Urinary bladder (tissue), 4 donors: ENCODE measurements around the gene HIP1. TPM values are rescaled to one million over a fixed set of nuclear protein-coding genes. Genes with fewer than 3 reads are reported as not detected.

Experiments
- DNase-seq: peaks from one replicate; pipeline ENCODE4 v3.0.0-alpha.2; 2015; ENCODE audit errors: extremely low spot score
- H3K27ac ChIP-seq: one replicate; pipeline ENCODE4 v1.5.1; 2013; ENCODE audit warnings: low read depth, mild to moderate bottlenecking, moderate library complexity
- H3K36me3 ChIP-seq: one replicate; pipeline ENCODE4 v1.6.1; 2013; ENCODE audit warnings: mild to moderate bottlenecking, moderate library complexity; ENCODE audit not compliant: insufficient read depth
- H3K4me1 ChIP-seq: one replicate; pipeline ENCODE4 v1.6.1; 2013; ENCODE audit warnings: mild to moderate bottlenecking, moderate library complexity; ENCODE audit not compliant: insufficient read depth
- H3K4me3 ChIP-seq: one replicate; pipeline ENCODE4 v1.5.1; 2013; ENCODE audit warnings: low read depth, low read length
- WGBS: extraction: QIAGEN DNeasy Blood & Tissue Kit; methylation state at CpG from one replicate; pipeline ENCODE4 v1.1.7; 2013; 5-methylcytosine and 5-hydroxymethylcytosine counted together
- polyA plus RNA-seq: library from polyadenylated mRNA; stranded (reverse); fragments of 200-250 nt; gene quantifications from one replicate; pipeline ENCODE4 v1.2.3, GENCODE V29; 2013
- total RNA-seq: library from RNA; depleted of rRNA; stranded (reverse); fragments of >200 nt; gene quantifications from one replicate; pipeline ENCODE4 v1.2.3, GENCODE V29; 2014
- donor health status: healthy with polysubstance abuse.
- donor health status: healthy.

HIP1 gene
- total and polyA plus RNA-seq, 2 donors = 15.0 to 17.7 TPM

GRCh38 chr7:75757860-75758259 is 19.1 kb upstream of the HIP1 start:
- WGBS = 95% methylated on average over 7 of the region's 7 CpGs
- H3K4me1 ChIP-seq = no peaks in the 10 kb centered on the region
- H3K27ac ChIP-seq = no peak overlapping the region
- H3K36me3 ChIP-seq = no peaks in the 10 kb centered on the region
- H3K4me3 ChIP-seq = no peak overlapping the region
- no peak for DNase-seq

- 61% methylated on average over 6 of the region's 6 CpGs for WGBS
- no peak overlapping the region for H3K27ac ChIP-seq
- no peaks in the 10 kb centered on the region for H3K4me1 ChIP-seq
- H3K4me3 ChIP-seq = no peak overlapping the region
- no peak for DNase-seq
- H3K36me3 ChIP-seq = no peaks in the 10 kb centered on the region
These were observed 18.4 kb upstream of the HIP1 start for GRCh38 chr7:75756991-75757676.

DNA sequence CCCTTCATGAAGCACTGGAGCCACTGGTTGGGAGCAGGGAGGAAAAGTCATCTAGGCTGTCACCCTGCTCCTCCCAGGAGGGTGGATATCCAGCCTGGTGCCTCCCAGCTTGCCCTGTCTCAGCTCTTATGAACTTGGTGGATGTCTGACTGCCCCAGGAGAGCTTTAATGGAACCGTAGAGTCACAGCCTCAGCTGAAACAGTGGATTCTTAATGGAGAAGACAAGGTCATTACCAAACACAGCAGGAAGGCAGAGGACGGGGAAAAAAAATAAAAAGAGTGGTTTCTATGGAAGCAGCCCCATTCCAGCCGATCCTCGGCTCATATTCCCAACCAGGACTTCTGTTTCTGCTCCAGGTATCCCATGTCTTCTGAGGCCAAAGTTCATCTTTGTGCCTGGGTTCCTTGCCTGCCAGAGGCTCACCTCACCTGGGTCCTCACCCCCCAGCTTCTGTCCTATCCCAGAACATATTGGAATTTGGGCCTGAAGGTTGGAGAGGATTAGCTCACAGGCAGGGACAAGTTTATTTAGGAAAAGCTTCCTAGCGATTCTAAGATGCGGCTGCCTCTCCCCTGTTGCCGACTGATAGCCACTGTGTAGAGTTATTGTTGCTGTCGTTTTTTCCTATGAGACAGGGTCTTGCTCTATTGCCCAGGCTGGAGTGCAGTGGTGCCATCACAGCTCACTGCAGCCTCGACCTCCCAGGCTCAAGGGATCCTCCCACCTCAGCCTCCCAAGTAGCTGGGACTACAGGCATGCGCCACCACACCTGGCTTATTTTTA is 17.7 kb upstream of the HIP1 start:
- Histone ChIP-seq H3K4me3 (no peak overlapping the region), H3K4me1 (no peaks in the 10 kb centered on the region), H3K27ac (no peak overlapping the region), H3K36me3 (no peaks in the 10 kb centered on the region)
- DNase-seq = no peak
- 72% methylated on average over 10 of the region's 10 CpGs for WGBS

DNA sequence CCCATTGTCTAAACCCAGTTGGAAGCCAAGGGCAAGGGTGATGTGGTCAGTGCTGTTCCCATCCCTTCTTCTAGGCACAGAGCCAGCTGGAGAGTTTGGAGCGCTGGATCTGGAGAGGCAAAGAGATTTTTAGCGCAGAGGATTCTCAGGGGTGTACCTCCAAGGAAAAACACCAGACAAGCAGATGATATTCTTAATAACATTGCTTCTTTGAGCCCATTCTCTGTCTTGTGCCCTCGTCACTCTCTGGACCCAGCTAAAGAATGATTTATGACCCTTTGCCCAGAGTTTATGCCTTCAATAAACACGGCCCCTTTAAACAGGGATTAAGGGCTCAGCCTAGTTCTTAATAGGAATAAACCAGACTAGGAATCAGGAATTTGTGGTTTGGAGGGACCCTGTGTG is 4.7 kb upstream of the HIP1 start:
- no peak for DNase-seq
- Histone ChIP-seq H3K4me1 (no peaks in the 10 kb centered on the region), H3K4me3 (no peak overlapping the region), H3K27ac (no peak overlapping the region), H3K36me3 (peaks cover 1% of the 10 kb centered on the region)
- 17% methylated on average over 4 of the region's 4 CpGs for WGBS

GRCh38 chr7:75740846-75741497 is 2.2 kb upstream of the HIP1 start:
- Histone ChIP-seq H3K4me3 (no peak overlapping the region), H3K27ac (no peak overlapping the region), H3K36me3 (no peaks in the 10 kb centered on the region), H3K4me1 (peaks cover 2% of the 10 kb centered on the region)
- WGBS = 70% methylated on average over 13 of the region's 13 CpGs
- DNase-seq = no peak

DNA sequence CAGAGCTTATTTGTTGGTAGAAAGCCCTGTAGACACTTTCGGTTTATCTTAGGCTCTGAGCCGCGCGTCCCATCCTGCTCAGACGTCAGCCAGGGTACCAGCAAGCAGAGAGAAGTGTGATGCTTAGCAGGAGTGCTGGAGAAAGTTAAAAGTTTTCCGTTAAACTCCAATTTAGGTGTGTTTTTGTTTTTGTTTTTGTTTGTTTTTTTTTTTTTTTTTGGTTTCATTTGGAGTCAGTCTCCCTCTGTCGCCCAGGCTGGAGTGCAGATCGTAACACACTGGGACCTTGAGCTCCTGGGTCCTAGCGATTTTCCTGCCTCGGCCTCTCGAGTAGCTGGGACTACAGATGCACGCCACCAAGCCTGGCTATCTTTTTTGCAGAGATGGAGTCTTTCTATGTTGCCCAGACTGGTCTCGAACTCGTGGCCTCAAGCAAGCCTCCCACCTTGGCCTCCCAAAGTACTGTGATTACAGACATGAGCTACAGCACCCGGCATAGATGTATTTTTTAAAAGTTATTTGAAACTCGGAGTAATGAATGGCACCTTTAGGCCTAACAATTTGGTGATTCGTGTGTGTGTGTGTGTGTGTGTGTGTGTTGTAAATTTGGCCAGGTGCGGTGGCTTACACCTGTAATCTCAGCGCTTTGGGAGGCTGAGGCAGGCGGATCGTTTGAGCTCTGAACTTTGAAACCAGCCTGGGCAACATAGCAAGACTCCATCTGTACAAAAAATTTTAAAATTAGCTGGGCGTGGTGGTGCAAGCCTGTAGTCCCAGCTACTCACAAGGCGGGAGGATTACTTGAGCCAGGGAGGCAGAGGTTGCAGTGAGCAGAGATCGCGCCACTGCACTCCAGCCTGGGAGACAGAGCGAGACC is 1.3 kb upstream of the HIP1 start:
- H3K36me3 ChIP-seq = no peaks in the 10 kb centered on the region
- H3K4me1 ChIP-seq = peaks cover 2% of the 10 kb centered on the region
- 62% methylated on average over 26 of the region's 26 CpGs for WGBS
- peak overlapping the region; percentile 80 for H3K27ac ChIP-seq
- no peak for DNase-seq
- H3K4me3 ChIP-seq = peak overlapping the region; percentile 73

DNA sequence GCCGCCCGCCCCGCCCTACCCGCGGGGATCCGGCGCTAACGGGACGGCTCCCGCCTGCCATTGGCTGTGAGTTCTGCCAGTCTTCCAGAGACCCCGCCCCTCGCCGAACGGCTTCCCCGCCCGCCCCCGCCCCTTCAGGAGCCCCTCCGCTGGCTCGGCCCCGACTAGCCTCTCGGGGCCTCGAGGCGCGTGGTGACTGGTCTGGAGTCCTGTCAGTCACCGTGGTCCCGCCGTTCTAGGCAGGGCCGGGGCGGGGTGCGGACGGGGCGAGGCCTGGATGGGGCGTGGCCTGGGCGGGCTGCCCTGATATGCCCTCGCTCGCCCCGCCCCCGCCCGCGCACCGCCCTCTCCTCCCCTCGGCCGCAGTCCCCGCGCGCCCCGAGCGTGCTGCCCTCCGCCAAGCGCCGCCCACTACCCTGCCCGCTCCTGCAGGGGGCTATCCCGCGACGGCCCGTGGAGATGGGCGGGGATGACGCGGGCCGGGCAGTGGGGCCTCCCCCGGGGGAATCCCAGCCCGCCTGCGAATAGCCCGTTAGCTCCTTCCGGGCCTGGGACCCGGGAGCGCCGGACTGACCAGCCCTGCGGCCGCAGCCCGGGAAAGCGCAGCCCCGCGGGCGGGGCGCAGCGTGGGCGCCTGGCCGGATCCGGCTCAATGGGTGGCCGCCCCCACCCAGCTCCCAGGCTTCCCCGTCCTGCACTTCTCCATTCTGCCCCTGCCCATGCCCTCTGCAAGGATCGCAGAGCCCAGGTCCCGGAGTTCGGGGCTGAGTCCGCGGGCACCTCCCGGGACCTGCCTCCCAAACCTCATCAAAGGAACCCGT is 444 bp upstream of the HIP1 start:
- Histone ChIP-seq H3K27ac (peak overlapping the region; percentile 80), H3K4me1 (peaks cover 2% of the 10 kb centered on the region), H3K4me3 (peak overlapping the region; percentile 82), H3K36me3 (no peaks in the 10 kb centered on the region)
- WGBS = under 1% methylated on average over 87 of the region's 89 CpGs
- peak; percentile 91 for DNase-seq

DNA sequence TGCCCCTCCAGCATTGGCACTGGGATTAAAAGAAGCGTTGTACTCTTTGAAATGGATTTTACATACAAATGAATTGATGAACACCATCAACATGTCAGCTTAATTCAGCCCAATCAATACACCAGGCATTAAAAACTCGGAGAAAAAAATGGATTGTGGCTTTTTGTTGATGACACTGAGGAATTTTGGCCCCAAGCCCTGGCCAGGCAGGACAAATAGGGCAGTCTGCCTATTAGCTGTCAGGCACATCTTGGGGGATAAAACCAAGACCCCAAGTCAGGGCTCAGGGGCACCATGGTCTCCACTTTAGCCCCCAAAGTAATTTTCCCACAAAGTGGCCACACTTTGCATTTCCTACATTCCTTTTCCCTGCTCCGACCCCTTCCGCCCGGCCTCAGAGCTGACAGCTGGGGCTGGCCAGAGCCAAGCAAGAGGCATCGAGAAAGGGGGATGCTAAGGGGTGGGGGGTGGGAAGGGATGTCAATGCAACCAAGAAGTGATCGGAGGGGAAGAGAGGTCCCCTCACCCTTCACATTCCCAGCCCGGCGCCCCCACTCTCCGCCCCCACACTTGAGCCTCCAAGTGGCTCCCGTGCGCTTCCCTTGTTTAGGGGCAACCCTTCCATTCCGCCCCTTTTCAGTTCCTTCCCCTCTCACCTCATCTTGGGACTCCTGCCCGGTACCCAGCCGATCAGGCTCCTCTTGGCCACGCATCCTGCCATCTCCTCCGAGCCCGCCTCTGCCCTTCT is 711 bp downstream of the HIP1 start:
- Histone ChIP-seq H3K36me3 (no peaks in the 10 kb centered on the region), H3K4me1 (peaks cover 2% of the 10 kb centered on the region), H3K27ac (no peak overlapping the region), H3K4me3 (peak overlapping the region; percentile 82)
- WGBS = 4% methylated on average over 18 of the region's 18 CpGs
- no peak for DNase-seq

- DNase-seq = no peak
- H3K4me1 ChIP-seq = peaks cover 2% of the 10 kb centered on the region
- H3K4me3 ChIP-seq = no peak overlapping the region
- WGBS = 95% methylated on average over 9 of the region's 9 CpGs
- H3K36me3 ChIP-seq = no peaks in the 10 kb centered on the region
- H3K27ac ChIP-seq = no peak overlapping the region
These were observed 3.0 kb downstream of the HIP1 start for GRCh38 chr7:75735581-75736350.

GRCh38 chr7:75734586-75735458 is 3.9 kb downstream of the HIP1 start:
- no peak overlapping the region for H3K27ac ChIP-seq
- DNase-seq = no peak
- H3K4me1 ChIP-seq = peaks cover 2% of the 10 kb centered on the region
- H3K4me3 ChIP-seq = no peak overlapping the region
- no peaks in the 10 kb centered on the region for H3K36me3 ChIP-seq
- 70% methylated on average over 9 of the region's 9 CpGs for WGBS
